Ammon's horn (tissue), 1 donor: ENCODE data around the gene PRKAG1.

Source experiments
- DNase-seq: peaks from one replicate; pipeline ENCODE4 v3.0.0-alpha.2; 2016; ENCODE audit warnings: low spot score

Gene PRKAG1

DNA sequence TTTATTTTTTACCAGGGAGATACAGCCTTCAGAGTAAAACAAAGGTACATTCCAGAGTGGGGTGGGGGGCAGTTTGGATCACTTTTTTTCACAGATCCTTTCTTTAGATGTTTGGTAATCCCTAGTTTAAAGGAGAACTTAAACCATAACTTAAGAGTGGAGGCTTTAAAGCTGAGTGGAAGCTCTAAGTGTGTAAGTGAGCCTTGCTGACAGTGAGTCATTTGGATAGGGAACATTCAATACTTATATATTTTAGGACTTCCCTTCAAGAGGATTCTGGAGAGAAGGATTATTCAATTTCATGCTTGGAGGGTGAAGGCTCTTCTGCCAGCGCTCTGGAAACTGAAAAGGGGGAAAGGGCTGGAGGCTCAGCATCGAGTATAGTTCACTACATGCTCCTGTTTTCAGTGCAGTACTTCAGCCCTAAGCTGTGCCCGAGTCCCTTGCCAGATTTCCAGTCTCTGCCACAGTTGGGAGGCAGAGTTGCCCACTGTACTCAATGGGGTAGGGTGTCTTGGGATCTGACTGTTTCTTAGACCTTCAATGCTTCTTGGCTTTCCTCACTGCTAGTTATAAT lies 8.4 kb downstream of the PRKAG1 start:
- DNase-seq = no peak

DNA sequence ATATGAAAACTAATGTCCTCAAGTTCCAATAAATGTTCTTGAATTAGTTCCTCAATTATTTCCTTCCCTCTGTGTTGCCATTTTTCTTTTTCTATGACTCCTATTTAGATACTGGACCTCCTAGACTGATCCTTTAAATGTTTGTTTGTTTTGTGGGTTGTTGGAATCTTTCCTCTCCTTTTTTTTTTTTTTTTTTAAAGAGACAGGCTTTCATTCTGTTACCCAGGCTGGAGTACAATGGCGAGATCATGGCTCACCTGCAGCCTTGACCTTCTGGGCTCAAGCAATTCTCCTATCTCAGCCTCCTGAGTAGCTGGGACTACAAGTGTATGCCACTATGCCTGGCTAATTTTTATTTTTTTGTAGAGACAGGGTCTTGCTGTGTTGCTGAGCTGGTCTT lies 9.6 kb downstream of the PRKAG1 start:
- DNase-seq = no peak

DNA sequence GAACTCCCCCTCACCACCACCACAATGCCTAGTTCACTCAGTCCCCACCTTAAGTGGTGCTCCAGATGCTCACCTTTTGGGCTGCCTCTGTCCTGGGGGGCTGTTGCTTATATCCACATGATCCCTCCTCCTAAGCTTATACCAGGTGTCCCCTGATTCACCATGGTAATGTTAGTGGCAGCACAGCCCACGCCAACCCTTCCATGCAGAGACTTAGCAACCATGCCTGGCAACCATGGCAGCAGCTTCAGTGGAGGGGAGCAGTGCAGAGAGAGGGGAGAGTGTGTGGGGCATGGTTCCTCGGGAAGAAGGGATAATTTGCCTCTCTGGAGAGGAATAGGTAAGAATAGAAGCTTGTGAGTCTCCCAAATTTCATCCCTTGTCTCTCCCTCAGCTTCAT lies 18.2 kb downstream of the PRKAG1 start:
- DNase-seq = peak; percentile 88

DNA sequence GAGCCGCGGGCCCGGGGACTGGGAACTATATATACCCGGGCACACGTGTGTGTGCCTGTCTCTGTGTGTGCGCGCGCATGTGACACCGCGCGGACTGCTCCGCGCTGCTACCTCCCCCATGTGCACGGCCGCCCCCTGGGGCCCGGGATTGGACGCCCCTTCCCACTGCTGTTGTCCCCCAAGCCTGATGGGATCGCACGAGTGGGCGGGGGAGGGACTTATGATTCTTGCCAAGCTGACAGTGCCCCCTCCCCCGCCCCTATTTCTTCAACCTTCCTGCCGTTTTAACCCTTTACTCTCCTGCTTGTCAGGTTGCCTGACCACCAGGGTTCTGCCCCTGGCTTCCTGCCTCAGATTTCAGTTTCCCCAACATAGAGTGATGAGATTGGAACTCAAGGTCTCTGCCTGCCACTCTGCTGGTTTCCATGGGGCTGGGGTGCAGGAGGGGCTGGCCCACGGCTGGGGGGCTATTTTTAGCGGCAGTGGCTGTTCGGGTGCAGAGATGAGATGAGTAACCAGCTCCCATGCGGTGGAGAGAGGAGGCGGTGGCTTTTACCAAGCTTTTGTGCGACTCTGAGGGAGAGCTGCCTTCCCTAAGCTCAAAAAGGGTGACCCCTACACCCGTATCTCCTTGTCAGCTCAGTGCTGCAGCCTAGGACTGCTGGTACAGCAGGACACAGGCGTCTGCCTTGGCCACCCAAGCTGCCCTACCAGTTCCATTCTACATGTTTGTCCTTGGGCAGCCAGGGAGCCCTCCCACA lies 19.0 kb downstream of the PRKAG1 start, which contains the start of gene DDN:
TSS of gene DDN (minus strand) at position 5 of the 761 bp plus-strand sequence. CDS start 88 bp downstream, outside the sequence.
- peak; percentile 78 for DNase-seq

DNA sequence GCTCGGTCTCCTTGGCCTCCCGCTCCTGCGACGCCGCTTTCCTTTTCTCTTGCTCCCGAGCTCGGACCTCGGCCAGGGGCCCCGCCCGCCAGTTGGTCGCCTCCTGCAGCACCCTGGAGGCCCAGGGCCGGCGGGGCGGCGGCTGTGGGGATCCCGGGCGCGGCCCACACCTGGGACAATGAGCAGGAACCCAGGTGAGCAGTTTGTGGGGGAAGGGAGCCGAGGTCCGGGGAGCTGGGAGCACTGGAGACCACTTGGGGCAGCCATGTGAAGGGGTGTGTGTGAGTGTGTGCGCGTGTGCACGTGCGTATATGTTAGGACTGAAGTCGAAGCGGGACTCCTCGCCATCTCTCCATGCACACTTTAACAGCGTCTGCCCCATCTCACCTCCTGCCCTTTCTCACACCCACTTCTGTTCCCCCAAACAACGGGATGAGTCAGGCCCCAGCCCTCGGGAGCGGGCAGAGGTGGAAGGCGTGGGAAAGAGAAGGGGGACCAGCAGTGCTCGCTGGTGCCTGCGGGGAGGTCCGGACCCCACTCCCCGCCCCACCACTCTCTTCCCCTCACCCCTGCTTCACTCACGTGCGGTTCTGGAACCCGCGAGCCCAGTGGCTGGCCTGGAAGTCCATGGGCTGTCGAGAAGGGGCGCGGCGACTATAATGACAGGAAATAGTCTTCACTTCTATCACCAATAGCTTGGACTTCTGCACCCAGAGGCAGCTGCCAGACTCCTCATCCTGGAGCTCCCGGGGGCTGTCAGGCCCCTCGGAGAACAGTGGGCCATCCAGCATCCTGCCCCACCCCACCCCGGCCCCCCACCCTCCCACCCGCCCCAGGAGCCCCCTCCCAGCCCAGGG lies 19.9 kb downstream of the PRKAG1 start:
- DNase-seq = no peak

DNA sequence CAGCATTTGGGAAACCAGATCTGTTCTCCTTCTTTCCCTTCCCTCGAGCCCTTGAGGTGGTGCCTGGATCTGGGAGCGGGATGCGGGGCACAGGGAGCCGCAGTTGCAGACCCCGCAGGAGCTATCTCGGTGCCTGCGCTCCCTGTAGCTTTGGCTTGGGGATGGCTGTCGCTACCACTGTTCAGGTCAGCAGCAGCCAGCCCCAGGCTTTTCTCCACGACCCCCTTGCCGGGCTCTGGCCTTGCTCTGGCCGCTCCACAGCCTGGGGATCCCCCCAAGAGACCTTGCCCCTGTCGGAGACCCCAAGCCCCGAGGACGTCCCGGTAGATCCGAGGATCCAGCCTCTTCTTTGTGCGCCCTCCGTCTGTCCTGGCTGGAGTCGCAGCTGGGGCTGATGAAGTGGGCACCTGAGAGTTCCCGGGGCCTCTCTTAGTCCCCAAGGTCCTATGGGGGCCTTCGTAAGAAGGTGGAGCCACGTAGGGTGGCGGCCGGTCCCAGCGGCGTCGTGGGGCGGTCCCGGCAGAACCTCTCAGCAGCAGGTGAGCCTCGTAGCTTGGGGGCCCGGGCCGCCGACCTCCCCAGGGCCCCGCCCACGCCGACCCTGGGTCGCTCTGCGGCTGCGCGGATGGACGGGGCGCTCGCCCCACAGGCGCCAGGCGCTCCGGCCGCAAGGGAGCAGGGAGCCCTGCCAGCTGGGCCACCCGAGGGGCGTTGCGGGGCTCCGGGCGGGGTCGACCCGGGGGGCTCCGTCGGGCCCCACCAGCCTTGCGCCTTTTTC lies 20.7 kb downstream of the PRKAG1 start:
- DNase-seq = no peak

DNA sequence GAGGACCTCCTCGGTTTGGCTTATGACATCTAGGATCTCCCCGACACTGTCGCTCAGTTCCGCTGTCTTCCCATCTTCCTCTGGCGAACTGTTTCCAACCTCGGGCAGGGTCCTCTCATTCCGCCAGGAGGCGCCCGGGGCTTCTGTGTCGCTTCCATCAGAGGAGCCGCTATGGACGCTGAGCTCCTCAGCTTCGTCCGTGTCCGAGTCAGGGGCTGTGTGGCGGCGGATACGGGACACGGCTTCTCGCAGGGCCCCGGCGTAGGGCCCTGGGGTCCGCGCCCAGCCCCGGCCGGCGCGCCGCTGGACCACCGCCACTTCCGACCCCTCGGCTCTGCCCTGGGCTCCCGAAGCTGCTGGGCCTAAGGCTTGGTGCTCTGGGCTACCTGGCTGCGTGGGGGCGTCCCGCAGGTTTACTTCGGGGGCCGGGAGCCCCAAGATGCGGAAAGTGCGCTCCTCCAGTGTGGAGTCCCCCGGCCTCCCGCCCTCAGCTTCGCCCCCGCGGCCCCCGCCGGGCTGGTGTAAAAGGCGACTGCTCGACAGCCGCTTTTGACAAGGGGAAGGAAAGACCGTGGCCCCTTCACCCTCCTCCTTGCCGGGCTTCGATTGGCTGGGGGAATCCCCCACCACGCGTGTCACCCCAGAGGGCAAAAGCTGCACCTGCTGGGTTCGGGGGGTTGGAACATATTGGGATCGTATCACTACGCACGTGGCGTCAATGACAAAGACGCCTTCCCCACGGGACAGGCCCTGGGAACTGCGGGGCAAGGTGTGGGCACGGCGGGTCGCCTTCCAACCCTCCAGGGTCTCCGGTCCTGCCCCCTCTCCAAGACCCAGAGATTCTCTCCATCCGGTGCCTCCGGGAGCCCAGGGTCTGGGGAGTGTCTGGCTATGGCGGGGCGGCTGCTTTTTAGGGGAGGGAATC lies 21.5 kb downstream of the PRKAG1 start:
- DNase-seq = peak; percentile 76

DNA sequence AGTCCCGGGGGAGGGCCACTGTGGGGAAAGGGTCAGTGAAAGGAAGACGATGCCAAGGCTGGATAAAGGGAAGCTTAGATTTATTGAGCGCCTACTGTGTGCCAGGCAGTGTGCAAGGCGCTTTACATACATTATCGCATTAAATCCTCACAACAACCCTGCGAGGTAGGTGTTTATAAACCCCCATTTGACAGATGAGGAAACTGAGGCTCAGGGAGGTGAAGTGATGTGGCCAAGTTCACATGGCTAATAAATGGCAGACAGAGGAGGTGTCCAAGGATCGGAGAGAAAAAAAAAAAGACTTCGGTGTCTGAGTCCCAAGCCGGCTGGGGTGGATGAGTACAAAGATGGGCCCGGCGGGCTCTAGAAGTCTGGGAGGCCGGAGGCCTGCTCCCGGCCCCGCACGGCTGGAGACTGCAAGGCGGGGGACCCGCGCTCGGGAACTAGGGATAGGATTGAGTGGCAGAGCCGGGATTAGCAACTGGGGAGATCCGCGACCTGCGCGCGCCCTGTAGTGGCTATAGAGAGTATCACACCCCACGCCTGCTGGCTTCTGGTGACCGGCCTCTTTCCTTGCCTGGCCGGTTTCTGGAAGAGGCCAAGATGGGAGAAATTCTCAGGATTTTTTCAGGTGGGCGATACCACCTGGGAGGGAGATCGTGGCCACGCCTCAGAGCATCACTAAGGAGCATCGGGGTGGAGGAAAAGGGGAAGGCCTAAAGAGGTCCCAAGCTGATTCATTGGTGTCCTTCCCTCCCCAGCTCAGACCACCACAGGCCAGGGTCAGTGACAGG lies 23.3 kb downstream of the PRKAG1 start:
- DNase-seq = peak; percentile 88

DNA sequence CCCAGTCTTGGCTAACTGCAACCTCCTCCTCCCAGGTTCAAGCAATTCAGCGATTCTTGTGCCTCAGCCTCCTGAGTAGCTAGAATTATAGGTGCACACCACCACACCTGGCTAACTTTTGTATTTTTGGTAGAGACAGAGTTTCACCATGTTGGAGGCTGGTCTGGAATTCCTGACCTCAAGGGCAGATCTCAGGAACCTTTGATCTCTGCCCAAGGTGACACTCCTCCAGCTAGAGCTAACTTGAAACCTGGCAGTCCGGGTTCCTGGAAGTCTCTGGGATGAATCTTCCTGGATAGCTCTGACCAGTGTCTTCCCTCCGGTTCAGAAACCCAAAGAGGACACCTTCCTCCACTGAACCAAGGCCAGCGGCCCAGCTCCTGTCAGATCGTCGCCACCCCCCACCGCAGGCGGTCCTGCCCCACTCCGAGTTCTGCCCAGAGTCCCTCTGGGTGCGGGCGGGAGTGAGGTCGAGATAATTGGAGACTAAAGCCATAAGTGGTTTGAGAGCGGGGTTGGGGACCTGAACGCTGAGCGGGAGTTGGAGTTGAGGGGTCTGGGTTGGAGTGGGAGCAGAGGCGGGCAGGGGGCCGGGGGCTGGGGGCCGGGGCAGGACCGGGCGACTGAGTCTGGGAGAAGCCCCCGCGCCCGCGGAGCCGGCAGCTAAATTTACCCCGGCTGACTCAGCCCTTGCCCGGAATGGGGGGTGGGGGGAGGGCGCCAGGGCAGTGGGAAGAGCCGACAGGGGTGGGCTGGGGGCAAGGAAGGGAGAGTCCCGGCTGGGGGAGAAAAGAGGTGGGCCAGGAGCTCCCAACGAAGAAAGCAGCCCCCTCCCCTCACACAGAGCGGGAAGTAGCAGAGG lies 24.1 kb downstream of the PRKAG1 start:
- DNase-seq = no peak

DNA sequence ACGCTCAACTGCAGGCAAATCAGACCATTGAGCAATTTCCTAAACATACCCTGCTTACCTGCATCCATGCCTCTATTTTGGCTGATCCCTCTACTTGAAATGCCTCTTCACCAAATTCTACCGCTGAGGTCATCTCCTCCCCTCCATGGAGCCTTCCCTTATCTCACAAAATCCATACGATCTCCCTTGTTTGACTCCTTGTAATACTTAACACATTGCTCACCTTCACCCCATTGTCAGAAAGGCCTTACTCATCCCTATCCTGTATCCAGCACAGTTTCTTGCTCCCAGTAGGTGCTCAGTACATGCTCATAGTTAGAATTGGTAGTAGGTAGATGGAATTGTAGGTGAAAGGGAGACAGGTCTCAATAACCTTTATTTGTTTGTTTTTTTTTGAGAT lies 24.8 kb downstream of the PRKAG1 start:
- DNase-seq = no peak

DNA sequence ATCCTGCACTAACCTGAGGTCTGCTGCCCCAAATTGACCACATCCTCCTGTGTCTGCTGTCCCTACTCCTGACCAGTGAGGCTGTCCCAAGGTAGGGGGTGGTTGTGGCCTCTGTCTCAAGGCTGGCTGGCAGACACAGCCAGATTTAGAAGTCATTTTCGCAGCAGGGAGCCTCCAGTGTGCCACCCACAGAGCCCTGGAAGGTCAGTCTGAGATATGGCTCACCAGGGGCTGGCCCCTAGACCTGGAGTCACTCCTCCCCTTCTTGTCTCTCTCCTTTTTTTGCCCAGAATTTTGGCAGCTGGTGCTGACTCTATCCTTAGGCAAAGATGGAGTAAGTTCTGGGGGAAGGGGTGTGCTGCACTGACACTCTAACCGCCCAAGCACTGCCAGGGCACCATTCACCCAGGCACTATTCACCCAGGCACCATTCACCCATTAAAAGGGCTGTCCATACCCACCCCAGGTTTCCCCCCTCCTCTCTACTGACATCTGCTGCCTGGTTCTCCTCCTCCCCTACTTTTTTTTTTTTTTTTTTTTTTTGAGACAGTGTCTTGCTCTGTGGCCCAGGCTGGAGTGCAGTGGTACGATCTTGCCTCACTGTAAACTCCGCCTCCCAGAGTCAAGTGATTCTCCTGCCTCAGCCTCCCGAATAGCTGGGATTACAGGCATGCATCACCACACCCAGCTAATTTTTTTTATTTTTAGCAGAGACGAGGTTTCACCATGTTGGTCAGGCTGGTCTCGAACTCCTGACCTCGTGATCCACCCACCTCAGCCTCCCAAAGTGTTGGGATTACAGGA lies 27.1 kb downstream of the PRKAG1 start:
- no peak for DNase-seq

DNA sequence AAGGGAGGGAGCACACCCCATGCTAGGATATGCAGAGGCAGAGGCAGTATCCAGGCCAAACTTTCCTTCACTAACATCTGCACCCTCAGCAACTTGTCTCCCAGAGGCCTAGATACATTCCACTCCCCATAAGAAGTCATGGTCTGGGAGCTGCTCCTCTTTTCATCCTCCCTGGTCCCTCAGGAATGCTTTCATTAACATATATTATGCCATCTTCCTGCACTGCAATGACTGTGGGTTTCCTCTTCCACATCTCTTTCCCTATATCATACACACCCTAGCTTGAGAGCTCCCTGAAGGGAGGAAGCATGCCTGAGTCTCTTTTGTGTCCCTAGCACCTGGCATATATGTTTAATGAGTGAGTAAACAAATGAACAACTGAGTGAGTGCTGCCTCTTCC lies 28.0 kb downstream of the PRKAG1 start:
- no peak for DNase-seq

DNA sequence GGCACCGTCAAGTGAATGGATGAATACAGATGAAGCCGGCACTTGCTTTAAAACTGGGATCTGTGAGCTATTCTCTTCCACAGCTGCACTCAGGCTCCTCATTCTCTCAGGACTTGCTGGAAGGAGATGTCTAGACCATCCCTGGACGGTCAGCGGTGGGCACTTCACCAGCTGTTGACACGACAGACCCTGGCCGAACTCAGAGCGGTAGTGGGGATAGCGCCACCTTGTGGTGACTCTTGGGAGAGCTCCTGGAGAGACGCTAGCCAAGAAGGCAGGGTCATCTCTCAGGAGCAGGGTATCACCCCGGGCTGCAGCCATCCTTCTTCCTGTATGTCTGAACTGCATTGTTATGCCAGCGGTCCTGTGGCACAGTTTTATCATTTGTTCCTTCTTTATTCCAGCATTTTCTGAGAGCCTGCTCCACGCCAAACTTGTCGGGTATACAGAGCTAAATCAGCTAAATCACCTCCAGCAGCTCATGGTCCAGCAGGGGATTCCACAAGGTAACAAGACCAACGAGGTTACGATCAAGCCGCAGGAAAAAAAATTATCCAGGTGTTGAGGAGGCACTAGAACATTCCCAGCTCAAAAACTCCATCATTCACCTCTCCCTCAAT lies 30.4 kb downstream of the PRKAG1 start:
- peak; percentile 56 for DNase-seq

DNA sequence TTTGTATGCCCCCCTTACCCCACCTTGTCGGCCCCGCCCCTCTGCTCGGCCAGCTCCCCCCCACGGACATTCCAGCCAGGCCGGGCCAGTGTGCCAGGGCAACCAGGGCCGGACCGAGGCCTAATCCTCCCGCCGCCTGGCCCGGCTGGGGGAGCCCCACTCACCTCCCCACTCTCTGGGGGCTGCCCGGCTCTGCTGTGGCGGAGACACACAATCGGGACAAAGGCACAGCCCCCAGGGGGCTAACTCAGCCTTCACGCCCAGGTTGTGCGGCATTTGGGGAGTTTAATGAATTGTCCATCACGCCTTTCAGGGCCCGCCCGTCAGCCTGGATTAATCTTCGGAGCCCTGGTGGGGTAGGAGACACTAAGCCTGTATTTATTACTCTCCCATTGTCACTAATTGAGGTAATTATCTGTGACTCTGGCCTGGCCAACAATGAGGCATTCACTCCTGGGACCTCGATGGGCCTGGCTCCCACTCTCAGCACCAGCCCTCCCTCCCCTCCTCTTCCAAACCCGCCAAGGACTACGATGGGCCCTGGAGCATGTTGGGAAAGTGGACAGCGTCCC lies 31.8 kb downstream of the PRKAG1 start:
- no peak for DNase-seq

DNA sequence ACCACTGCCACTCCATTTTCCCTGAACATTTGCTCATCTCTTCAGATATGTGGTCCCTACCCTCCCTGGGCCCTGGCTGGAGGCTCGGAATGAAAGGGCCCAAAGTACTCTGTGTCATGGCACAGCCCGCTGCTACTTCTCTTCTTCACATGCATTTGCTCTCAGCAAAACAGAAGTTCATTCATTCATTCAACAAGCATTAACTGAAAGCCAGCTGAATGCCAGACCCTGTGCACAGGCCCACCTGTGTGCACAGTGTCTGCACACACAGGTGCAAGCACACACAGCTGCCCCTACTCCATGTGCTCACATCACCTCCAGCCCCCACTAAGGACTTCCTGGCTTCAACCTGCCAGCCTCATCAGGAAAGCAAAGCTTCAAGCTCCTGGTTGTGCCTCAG lies 32.7 kb downstream of the PRKAG1 start:
- DNase-seq = no peak

DNA sequence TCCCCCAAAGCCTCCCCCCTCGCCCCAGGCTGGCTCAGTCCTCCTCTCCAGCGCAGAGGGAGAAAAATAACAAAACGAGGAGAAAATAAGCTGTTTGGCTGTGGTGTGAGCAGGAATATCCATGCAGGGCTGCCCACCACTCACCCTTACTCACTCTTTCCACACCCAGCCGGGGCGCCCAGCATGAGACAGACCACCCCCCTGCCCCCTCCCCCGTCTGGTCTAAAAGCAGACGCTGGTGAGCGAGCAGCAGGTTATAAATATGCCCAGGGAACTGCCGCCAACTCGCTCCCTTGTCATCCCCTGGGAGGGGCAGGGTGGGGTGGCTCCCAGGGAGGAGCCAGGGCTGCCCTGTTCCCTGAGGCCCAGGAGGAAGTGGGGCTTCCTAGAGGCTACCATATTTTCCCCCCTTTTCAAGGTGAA lies 33.1 kb downstream of the PRKAG1 start:
- no peak for DNase-seq

DNA sequence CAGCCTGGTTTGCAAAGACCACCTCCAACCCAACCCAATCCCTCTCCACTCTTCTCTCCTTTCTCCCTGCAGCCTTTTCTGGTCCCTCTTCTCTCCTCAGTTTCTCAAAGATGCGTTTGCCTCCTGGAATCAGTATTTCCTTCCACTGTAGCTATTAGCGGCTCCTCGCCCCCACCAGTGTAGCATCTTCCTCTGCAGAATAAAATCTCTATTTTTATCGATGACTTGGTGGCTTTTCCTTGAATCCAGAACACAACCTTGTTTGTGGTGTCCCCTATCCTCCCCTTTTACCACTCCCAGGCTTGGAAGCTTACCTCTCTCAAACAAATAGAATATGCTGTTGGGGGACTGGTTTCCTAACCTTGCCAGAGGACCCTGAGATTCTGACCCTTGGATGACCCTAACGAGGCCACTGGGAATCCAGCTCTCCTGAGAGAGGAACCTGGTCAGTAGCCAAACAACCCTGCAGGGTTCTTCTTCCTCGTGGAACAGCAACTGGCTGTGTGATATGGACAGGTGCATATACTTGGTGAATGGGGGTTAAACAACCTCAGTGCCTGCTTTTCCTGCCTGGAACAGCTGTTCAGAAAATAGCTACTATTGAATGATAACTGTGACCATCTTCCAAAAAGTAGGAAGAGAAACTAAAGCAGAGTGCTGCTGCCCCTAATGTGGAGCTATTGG lies 36.0 kb downstream of the PRKAG1 start:
- no peak for DNase-seq
